Psoas muscle (tissue), 8 donors: Measurements from ENCODE around the gene CTDSP1. TPM values are rescaled to one million over a fixed set of nuclear protein-coding genes. Genes with fewer than 3 reads are reported as not detected.

ENCODE experiments used
- ATAC-seq, 4 donors: fragments of 200-7000 bp; cut with Tn5 transposase; one replicate each; pipeline ENCODE4 v1.9.1; 2020; ENCODE audit warnings: moderate library complexity in 3 of 4, mild to moderate bottlenecking in 2 of 4
- DNase-seq, 2 donors: peaks; one replicate each; pipeline ENCODE4 v3.0.0-alpha.2; 2020
- H3K27ac ChIP-seq: fragments of 200-600 bp; one replicate; pipeline ENCODE4 v1.8.0; 2022
- H3K27me3 ChIP-seq, 3 donors: fragments of 200-600 bp in 1 of 3; one replicate each; pipeline versions ENCODE4 v1.6.1 to v1.8.0; 2013 to 2022; ENCODE audit warnings: low read length in 2 of 3, mild to moderate bottlenecking in 2 of 3, moderate library complexity in 1 of 3; ENCODE audit not compliant: insufficient read depth in 3 of 3
- H3K36me3 ChIP-seq, 2 donors: fragments of 200-600 bp in 1 of 2; one replicate each; pipeline versions ENCODE4 v1.6.1 to v1.8.0; 2013 to 2022; ENCODE audit warnings: low read depth in 1 of 2, mild to moderate bottlenecking in 1 of 2, moderate library complexity in 1 of 2; ENCODE audit not compliant: insufficient read depth in 1 of 2
- H3K4me1 ChIP-seq: fragments of 200-600 bp; one replicate; pipeline ENCODE4 v1.8.0; 2022
- H3K4me3 ChIP-seq: fragments of 200-600 bp; one replicate; pipeline ENCODE4 v1.8.0; 2022; ENCODE audit warnings: mild to moderate bottlenecking
- H3K9me3 ChIP-seq: fragments of 200-600 bp; one replicate; pipeline ENCODE4 v1.8.0; 2022
- CTCF ChIP-seq: fragments of 200-600 bp; IDR thresholded peaks from one replicate; pipeline ENCODE4 v1.8.0; 2022; ENCODE audit warnings: antibody characterized with exemption
- WGBS, 3 donors: extraction: QIAGEN DNeasy Blood & Tissue Kit; methylation state at CpG; one replicate each; pipeline versions ENCODE4 v1.1.6 to v1.1.7; 2013; 5-methylcytosine and 5-hydroxymethylcytosine counted together
- intact Hi-C, 2 donors: fragments of 100-400 bp; cut with DNase I; formaldehyde crosslinking; loops; one replicate each; pipeline versions ENCODE4 v1.11.0 to v1.14.2; 2022
- polyA plus RNA-seq, 3 donors: library from polyadenylated mRNA; stranded (reverse); fragments of 200-250 nt; gene quantifications; one replicate each; pipeline ENCODE4 v1.2.3, GENCODE V29; 2013
- total RNA-seq, 4 donors: library from RNA; stranded (reverse); fragmentation: NEBNext Ultra II Directional in 2 of 4; extraction: Animal tissue kit (Norgen Biotek cat#: 25700) in 2 of 4; gene quantifications; one replicate each; pipeline versions ENCODE4 v1.2.1 to v1.2.4, GENCODE V29; 2021 to 2023
- donor health status: healthy with polysubstance abuse.
- donor health status: DM: no; HTN: no; CAD: no; lungs with moderate emphysema.
- donor health status: Bipolar disorder and iron deficiency.
- donor health status: healthy.
- donor health status: DM: yes; HTN: yes; CAD: no.
- donor health status: DM: no; HTN: no; CAD: no.
- donor health status: DM: no; HTN: no; CAD: no.
- donor health status: DM: yes; HTN: yes; CAD: no.

The CTDSP1 gene
- total and polyA plus RNA-seq, 7 donors: 55.6 to 73.0 (median 61.9) TPM

GRCh38 chr2:218400930-218401881 is 1.5 kb downstream of the CTDSP1 start:
- Histone ChIP-seq H3K27ac (peak overlapping the region; percentile 99), H3K27me3 (no peaks in the 10 kb centered on the region), H3K4me3 (peak overlapping the region; percentile 91), H3K4me1 (peaks cover 34% of the 10 kb centered on the region), H3K36me3 (peaks cover 0 to 44% of the 10 kb centered on the region in 2 donors), H3K9me3 (no peaks in the 10 kb centered on the region)
- TF ChIP-seq CTCF: no peak
- 31 to 39% (median 38%) methylated on average over 22 to 24 of the region's 24 CpGs for WGBS, 3 donors
- no peak for ATAC-seq
- intact Hi-C loops: loop anchor here in 1 of 2 donors (10.0 kb wide), 1 partner anchor 264 kb away; no protein-coding TSS in a partner anchor
- DNase-seq: no peak

GRCh38 chr2:218401890-218402289 is 2.2 kb downstream of the CTDSP1 start:
- no peak for DNase-seq
- WGBS, 3 donors: 57 to 66% (median 65%) methylated on average over 8 to 9 of the region's 9 CpGs

GRCh38 chr2:218402491-218402901 is 2.8 kb downstream of the CTDSP1 start:
- TF ChIP-seq CTCF: no peak
- WGBS, 3 donors: 44 to 68% (median 47%) methylated on average over 8 of the region's 8 CpGs
- Histone ChIP-seq H3K36me3 (peaks cover 0 to 44% of the 10 kb centered on the region in 2 donors), H3K9me3 (no peaks in the 10 kb centered on the region), H3K4me1 (peaks cover 38% of the 10 kb centered on the region), H3K4me3 (no peak overlapping the region), H3K27ac (peak overlapping the region; percentile 9), H3K27me3 (no peaks in the 10 kb centered on the region)
- intact Hi-C loops: loop anchor here in 1 of 2 donors (2.0 to 10.0 kb wide), 2 partner anchors 166 to 262 kb away; partner anchors contain the start of genes CNOT9 and USP37
- DNase-seq (no peak), ATAC-seq (no peak)

More at GRCh38 chr2:218401890-218402289, 2.2 kb downstream of the CTDSP1 start:
- H3K36me3 ChIP-seq: peaks cover 0 to 44% of the 10 kb centered on the region in 2 donors
- ATAC-seq: no peak
- peak overlapping the region; percentile 9 for H3K27ac ChIP-seq
- peak overlapping the region; percentile 91 for H3K4me3 ChIP-seq
- TF ChIP-seq CTCF: no peak
- H3K27me3 ChIP-seq: no peaks in the 10 kb centered on the region
- intact Hi-C loops: loop anchor here in 1 of 2 donors (2.0 to 10.0 kb wide), 2 partner anchors 167 to 263 kb away; partner anchors contain the start of genes CNOT9 and USP37
- no peaks in the 10 kb centered on the region for H3K9me3 ChIP-seq
- peaks cover 37% of the 10 kb centered on the region for H3K4me1 ChIP-seq

- Histone ChIP-seq H3K4me3 (no peak overlapping the region), H3K36me3 (peaks cover 0 to 44% of the 10 kb centered on the region in 2 donors), H3K27ac (peak overlapping the region; percentile 9), H3K27me3 (no peaks in the 10 kb centered on the region), H3K9me3 (no peaks in the 10 kb centered on the region), H3K4me1 (peaks cover 34% of the 10 kb centered on the region)
- 80 to 90% (median 84%) methylated on average over 19 to 26 of the region's 26 CpGs for WGBS, 3 donors
- DNase-seq (no peak), ATAC-seq (no peak)
- intact Hi-C loops: loop anchor here in 1 of 2 donors (2.0 to 10.0 kb wide), 2 partner anchors 166 to 262 kb away; partner anchors contain the start of genes CNOT9 and USP37
- no peak for TF ChIP-seq CTCF
Measured at GRCh38 chr2:218402911-218403411, 3.3 kb downstream of the CTDSP1 start.
